Measurements from ENCODE around the gene SMIM14.
"Not testable (repeated sequence)": the region's sequence is repeated elsewhere in the genome, so short reads cannot be mapped to it uniquely, and the experiment has no call there.

The SMIM14 gene

GRCh38 chr4:39616651-39617050 is 22.0 kb downstream of the SMIM14 start:
- no peak overlapping the region for H3K27ac ChIP-seq
- H3K4me1 ChIP-seq, result no peaks in the 10 kb centered on the region
- no peaks in the 10 kb centered on the region for H3K27me3 ChIP-seq (ENCODE audit: control insufficient read depth, insufficient read depth, low read length)
- no peak for TF ChIP-seq CTCF (IDR thresholded peaks at IDR 0.05)
- no peak overlapping the region for H3K4me3 ChIP-seq (ENCODE audit: low read depth, low read length)
- no peaks in the 10 kb centered on the region for H3K79me2 ChIP-seq
- H2AFZ ChIP-seq, result no peak overlapping the region
- no peaks in the 10 kb centered on the region for H3K9me3 ChIP-seq (ENCODE audit: control insufficient read depth, low read length)
- no peak overlapping the region for H3K4me2 ChIP-seq (ENCODE audit: low read length)
- H3K9ac ChIP-seq, result no peak overlapping the region
- H3K36me3 ChIP-seq (ENCODE audit: control insufficient read depth, insufficient read depth, low read length), result no peaks in the 10 kb centered on the region

- not testable (repeated sequence) for H3K4me2 ChIP-seq (ENCODE audit: low read length); H3K9me3 ChIP-seq (ENCODE audit: control insufficient read depth, low read length); H3K4me3 ChIP-seq (ENCODE audit: low read depth, low read length); H3K27me3 ChIP-seq (ENCODE audit: control insufficient read depth, insufficient read depth, low read length); H3K79me2 ChIP-seq; H2AFZ ChIP-seq; H3K9ac ChIP-seq; H3K36me3 ChIP-seq (ENCODE audit: control insufficient read depth, insufficient read depth, low read length); H3K4me1 ChIP-seq; H3K27ac ChIP-seq
Observed at GRCh38 chr4:39616112-39616511, 22.6 kb downstream of the SMIM14 start.

- no peak overlapping the region for H3K9ac ChIP-seq
Observed at GRCh38 chr4:39614487-39615162, 24.0 kb downstream of the SMIM14 start.

GRCh38 chr4:39613093-39613656 is 25.5 kb downstream of the SMIM14 start:
- H3K9me3 ChIP-seq (ENCODE audit: control insufficient read depth, low read length), result no peaks in the 10 kb centered on the region
- H3K79me2 ChIP-seq, result no peaks in the 10 kb centered on the region
- no peak overlapping the region for H3K4me2 ChIP-seq (ENCODE audit: low read length)
- no peaks in the 10 kb centered on the region for H3K4me1 ChIP-seq
- H3K27ac ChIP-seq, result no peak overlapping the region
- H3K36me3 ChIP-seq (ENCODE audit: control insufficient read depth, insufficient read depth, low read length), result no peaks in the 10 kb centered on the region
- H2AFZ ChIP-seq, result no peak overlapping the region
- H3K27me3 ChIP-seq (ENCODE audit: control insufficient read depth, insufficient read depth, low read length), result no peaks in the 10 kb centered on the region
- no peak for TF ChIP-seq CTCF (IDR thresholded peaks at IDR 0.05)
- H3K9ac ChIP-seq, result no peak overlapping the region
- no peak overlapping the region for H3K4me3 ChIP-seq (ENCODE audit: low read depth, low read length)

More at GRCh38 chr4:39614487-39615162, 24.0 kb downstream of the SMIM14 start:
- H3K9me3 ChIP-seq (ENCODE audit: control insufficient read depth, low read length), result no peaks in the 10 kb centered on the region
- H3K79me2 ChIP-seq, result no peaks in the 10 kb centered on the region
- H3K4me3 ChIP-seq (ENCODE audit: low read depth, low read length), result no peak overlapping the region
- H3K36me3 ChIP-seq (ENCODE audit: control insufficient read depth, insufficient read depth, low read length), result no peaks in the 10 kb centered on the region
- no peaks in the 10 kb centered on the region for H3K27me3 ChIP-seq (ENCODE audit: control insufficient read depth, insufficient read depth, low read length)
- H3K27ac ChIP-seq, result no peak overlapping the region
- H2AFZ ChIP-seq, result no peak overlapping the region
- no peak for TF ChIP-seq CTCF (IDR thresholded peaks at IDR 0.05)
- no peak overlapping the region for H3K4me2 ChIP-seq (ENCODE audit: low read length)
- H3K4me1 ChIP-seq, result no peaks in the 10 kb centered on the region

DNA sequence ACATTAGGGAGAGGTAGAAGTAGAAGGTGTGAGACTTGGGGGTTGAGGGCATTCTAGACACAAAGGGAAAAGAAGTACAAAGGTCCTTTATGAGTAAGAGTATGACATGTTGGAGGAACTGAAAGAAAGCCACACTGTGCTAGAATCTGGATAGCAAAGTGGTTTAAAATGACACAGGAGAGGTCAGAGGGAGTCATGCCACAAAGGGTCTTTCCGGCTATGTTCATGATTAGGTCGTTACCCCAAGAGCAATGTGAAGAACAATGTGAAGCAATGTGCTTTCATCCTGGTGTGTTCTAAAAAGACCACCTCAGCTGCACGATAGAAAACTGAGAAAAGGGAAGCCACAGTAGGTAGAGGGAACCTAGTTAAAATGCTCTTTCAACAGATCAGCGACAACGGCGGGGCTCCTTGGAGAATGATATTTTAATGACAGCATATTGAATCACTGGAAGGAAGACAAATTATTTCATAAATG is 29.2 kb downstream of the SMIM14 start:
- Histone ChIP-seq H3K27ac (no peak overlapping the region), H3K4me2 (ENCODE audit: low read length) (no peak overlapping the region), H3K4me1 (no peaks in the 10 kb centered on the region), H3K27me3 (ENCODE audit: control insufficient read depth, insufficient read depth, low read length) (no peaks in the 10 kb centered on the region), H3K79me2 (no peaks in the 10 kb centered on the region), H3K36me3 (ENCODE audit: control insufficient read depth, insufficient read depth, low read length) (no peaks in the 10 kb centered on the region), H2AFZ (no peak overlapping the region), H3K9me3 (ENCODE audit: control insufficient read depth, low read length) (no peaks in the 10 kb centered on the region), H3K9ac (no peak overlapping the region), H3K4me3 (ENCODE audit: low read depth, low read length) (no peak overlapping the region)
- no peak for TF ChIP-seq CTCF (IDR thresholded peaks at IDR 0.05)
